Memory B cell (primary cell): Measurements from ENCODE around the gene PNPLA2.

ENCODE experiments used
- ATAC-seq: fragments of 150-1000 bp; cut with Tn5 transposase; 2 replicates; pipeline ENCODE4 v1.10.0; 2021; ENCODE audit warnings: low read depth, mild to moderate bottlenecking, moderate library complexity
- DNase-seq, 2 donors: peaks; one replicate each; pipeline ENCODE4 v3.0.0; 2022; ENCODE audit warnings: low spot score in 2 of 2
- H3K27ac Mint-ChIP-seq: one replicate; pipeline ENCODE4 v1.8.0; 2022; ENCODE audit warnings: mild to moderate bottlenecking, moderate library complexity, mixed read lengths
- H3K27me3 Mint-ChIP-seq: one replicate; pipeline ENCODE4 v1.8.0; 2022; ENCODE audit warnings: mixed read lengths
- H3K36me3 Mint-ChIP-seq: one replicate; pipeline ENCODE4 v1.8.0; 2022; ENCODE audit warnings: mild to moderate bottlenecking, mixed read lengths
- H3K4me1 Mint-ChIP-seq: one replicate; pipeline ENCODE4 v1.8.0; 2022; ENCODE audit warnings: mixed read lengths
- H3K4me3 Mint-ChIP-seq: one replicate; pipeline ENCODE4 v1.8.0; 2022; ENCODE audit warnings: mild to moderate bottlenecking, moderate library complexity, mixed read lengths
- H3K9me3 Mint-ChIP-seq: one replicate; pipeline ENCODE4 v1.8.0; 2022; ENCODE audit warnings: mixed read lengths

PNPLA2 gene, protein sequence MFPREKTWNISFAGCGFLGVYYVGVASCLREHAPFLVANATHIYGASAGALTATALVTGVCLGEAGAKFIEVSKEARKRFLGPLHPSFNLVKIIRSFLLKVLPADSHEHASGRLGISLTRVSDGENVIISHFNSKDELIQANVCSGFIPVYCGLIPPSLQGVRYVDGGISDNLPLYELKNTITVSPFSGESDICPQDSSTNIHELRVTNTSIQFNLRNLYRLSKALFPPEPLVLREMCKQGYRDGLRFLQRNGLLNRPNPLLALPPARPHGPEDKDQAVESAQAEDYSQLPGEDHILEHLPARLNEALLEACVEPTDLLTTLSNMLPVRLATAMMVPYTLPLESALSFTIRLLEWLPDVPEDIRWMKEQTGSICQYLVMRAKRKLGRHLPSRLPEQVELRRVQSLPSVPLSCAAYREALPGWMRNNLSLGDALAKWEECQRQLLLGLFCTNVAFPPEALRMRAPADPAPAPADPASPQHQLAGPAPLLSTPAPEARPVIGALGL

DNA sequence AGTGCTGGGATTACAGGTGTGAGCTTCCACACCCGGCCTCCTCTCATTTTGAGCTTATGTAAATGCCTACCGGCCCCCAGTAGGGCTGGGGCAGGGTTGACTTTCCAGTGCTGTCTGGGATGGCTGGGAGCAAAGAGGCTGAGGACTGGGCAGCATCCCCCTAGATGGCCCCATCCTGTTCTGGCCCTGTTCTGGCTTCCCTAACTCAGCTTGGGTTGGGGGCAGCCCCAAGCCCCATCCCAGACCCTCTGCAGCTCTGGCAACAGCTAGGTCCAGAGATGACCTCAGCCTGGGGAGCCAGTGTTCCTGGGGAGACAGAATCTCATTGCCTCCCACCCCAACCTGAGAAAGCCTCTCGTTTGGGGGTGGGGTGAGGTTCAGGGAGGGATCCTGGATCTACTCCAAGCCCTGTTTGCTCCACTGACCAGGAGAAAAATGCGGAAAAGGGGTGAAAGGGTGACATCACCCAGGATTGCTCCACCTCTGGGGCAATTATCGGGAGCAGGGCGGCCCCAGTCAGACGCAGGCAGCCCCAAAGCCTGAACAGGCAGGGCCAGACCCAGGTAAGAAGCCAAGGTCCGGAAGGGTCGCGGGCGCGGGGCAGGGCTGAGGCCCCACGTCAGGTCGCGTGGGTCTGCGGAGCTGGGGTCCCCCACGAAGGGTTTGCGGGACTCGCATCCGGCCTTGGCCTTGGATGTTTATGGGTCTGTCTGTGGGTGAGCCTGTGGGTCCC, at the start of gene PNPLA2:
Gene PNPLA2, plus strand, starts transcription at position 519 of the 733 bp plus-strand sequence. CDS start 805 bp downstream, outside the sequence.
- H3K9me3 Mint-ChIP-seq: no peaks in the 10 kb centered on the region
- DNase-seq (no peak), ATAC-seq (no peak)
- H3K27ac Mint-ChIP-seq: peak within 1 kb of the TSS; percentile 90
- H3K36me3 Mint-ChIP-seq: peaks cover 3% of the 10 kb centered on the region
- peaks cover 12% of the 10 kb centered on the region for H3K4me1 Mint-ChIP-seq
- peak within 1 kb of the TSS; percentile 88 for H3K4me3 Mint-ChIP-seq
- H3K27me3 Mint-ChIP-seq: no peaks in the 10 kb centered on the region

DNA sequence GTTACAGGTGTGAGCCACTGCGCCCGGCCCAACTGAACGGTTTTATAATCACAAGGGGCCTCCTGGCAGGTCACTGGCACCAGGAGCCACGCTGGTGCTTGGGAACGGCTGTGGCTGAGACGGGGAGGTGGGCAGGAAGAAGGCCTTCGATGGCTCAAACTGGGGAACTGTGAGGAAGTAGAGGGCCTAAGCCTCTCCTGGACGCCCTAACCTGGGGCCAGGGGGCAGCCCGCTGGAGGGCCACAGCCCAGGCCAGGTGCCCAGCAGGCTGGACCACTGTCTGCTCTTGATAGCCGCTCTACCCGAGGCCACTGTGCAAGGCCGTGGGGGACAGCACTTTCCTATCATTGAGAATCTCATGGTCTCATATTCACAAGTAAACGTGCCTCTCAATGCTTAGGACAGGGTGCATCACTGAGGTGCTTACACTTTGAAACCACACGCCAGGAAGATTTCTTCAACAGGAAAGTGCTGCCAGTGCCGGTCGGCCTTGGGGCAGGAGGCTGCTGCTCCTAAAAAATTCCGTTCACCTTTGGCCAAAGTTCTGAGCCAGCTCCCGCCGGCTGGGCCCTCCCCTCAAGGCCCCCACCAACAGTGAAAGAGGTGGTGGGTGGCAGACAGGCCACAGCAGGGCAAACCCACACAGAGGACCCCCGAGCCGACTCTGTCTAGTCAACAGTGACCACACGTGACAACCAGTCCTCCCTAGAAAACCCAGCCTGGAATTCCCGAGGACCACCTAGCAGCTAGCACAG, 48.6 kb upstream of the PNPLA2 start:
- Mint-ChIP-seq H3K9me3 (no peaks in the 10 kb centered on the region), H3K4me1 (no peaks in the 10 kb centered on the region), H3K27ac (no peak overlapping the region), H3K36me3 (no peaks in the 10 kb centered on the region), H3K4me3 (no peak overlapping the region), H3K27me3 (no peaks in the 10 kb centered on the region)
- DNase-seq: no peak
- no peak for ATAC-seq

DNA sequence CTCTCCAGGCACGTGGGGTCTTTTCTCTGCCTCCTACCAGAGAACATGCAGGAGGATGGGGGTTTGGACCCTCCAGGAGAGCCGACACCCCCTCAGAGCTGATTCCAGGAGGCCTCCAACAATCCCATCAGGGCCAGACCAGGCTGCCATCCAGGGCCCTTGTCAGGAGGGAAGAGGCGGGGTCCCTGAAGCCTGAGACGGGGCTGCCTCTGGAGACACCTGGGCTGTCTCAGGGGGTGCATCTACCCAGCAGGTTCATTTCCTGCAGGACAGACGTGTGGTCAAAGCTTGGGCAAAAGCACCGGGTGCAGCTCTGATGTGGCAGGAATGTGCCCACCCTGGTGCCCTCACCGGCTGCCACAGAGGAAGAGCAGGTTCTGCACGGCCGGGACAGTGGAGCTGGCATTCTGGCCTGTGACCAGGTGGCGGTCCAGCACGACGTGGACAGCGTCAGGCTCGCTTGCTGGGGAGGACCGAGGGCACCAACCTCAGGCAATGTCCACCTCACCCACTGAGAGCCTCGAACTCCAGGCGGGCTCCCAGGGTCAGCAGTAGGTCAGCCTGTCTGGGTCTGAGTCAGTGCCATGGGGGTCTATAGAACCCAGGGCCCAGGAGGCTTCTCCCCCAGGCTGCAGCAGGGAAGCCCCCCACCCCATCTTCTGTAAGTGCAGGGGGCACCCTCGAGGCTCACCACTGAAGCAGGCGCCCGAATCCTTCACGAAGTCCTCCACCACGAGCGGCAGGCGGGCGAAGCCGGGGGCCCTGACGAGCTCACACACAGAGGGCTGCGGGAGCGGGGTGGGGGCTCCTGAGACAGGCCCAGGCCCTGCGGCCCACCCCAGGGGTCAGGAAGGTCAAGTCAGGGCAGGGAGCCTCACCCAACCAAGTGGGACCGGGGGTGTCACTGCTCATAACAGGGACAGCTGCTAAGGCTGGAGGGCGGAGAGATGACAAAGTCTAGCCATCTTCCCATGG, 47.8 kb upstream of the PNPLA2 start:
- ATAC-seq (no peak), DNase-seq (no peak)
- H3K4me1 Mint-ChIP-seq: peaks cover 2% of the 10 kb centered on the region
- no peaks in the 10 kb centered on the region for H3K9me3 Mint-ChIP-seq
- no peaks in the 10 kb centered on the region for H3K27me3 Mint-ChIP-seq
- no peak overlapping the region for H3K27ac Mint-ChIP-seq
- H3K36me3 Mint-ChIP-seq: no peaks in the 10 kb centered on the region
- H3K4me3 Mint-ChIP-seq: no peak overlapping the region

DNA sequence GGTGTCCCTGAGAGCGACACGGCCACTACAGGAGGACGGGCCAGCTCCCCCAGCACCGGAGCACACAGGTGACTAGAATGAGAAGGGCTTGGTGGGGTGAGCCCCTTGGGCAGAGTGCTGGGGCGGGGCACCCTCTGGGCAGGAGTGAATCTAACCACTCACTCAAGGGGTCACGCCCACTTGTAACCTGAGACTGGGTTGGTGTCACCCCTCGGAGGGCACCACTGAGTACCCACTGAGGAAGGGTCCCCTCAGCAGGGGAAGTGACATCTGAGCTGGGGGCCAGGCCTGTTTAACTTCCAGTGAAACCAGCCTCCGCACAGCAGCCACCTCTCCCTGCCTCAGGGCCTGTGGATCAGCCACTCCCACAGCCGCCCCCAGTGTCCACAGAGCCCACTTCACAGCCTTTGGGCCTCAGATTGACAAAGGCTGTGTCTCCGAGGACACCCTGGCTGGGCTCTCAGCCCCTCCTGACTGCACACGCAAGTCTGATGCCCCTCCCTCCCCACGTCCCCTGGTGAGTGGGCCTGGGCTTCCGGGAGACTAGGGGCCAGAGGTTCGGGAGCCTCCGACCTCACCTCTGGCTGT, 47.0 kb upstream of the PNPLA2 start:
- Mint-ChIP-seq H3K36me3 (no peaks in the 10 kb centered on the region), H3K9me3 (no peaks in the 10 kb centered on the region)

DNA sequence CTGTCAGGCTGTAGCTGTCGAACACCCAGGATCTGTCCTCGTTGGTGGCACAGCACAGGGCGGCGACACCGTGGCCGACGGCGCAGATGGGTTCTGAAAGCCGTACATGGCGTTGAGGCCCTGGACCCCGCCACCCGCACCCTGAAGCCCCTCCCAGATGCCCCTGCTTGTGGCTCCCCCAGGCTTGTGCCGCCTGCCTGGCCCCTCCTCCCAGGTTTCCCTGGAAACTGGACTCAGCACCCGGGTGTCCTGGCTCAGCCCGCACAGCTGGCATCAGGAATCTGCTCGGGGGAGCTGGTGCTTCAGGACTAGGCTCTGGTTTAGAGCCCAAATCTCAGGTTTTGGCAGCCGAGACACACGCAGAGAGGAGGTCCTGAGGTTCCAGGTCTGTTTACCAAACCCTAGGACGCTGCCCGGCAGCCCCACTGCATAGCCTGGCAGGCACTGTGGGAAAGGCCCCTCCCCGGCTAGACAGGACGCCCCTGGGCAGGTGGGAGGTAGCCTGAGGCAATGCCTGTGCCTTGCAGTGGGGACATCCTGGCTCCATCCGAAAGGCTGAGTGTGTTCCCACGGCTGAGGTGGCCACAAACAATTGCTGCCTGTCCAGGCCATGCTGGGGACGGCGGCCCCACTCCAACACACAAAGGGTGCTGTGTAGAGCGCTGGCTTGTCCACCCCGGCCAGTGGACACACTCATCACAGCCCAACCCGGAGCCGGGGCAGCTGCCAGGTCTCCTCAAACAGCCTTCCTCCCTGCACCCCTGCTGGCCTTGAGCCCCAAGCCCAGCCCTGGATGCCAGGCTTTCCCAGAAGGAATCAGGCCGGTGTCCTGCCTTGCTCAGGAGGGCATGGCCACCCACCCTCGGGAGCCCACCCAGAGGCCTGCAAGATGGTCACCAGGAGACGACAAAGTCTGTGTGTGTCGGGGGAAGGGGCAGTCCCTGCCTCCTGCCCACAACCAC, 46.0 kb upstream of the PNPLA2 start:
- Mint-ChIP-seq H3K27me3 (no peaks in the 10 kb centered on the region), H3K36me3 (no peaks in the 10 kb centered on the region), H3K9me3 (no peaks in the 10 kb centered on the region), H3K4me1 (peaks cover 6% of the 10 kb centered on the region), H3K27ac (no peak overlapping the region), H3K4me3 (no peak overlapping the region)
- DNase-seq (no peak), ATAC-seq (no peak)

More for the DNA sequence above, 47.0 kb upstream of the PNPLA2 start:
- no peak overlapping the region for H3K4me3 Mint-ChIP-seq
- ATAC-seq (no peak), DNase-seq (no peak)
- no peak overlapping the region for H3K27ac Mint-ChIP-seq
- H3K4me1 Mint-ChIP-seq: peaks cover 6% of the 10 kb centered on the region
- no peaks in the 10 kb centered on the region for H3K27me3 Mint-ChIP-seq

DNA sequence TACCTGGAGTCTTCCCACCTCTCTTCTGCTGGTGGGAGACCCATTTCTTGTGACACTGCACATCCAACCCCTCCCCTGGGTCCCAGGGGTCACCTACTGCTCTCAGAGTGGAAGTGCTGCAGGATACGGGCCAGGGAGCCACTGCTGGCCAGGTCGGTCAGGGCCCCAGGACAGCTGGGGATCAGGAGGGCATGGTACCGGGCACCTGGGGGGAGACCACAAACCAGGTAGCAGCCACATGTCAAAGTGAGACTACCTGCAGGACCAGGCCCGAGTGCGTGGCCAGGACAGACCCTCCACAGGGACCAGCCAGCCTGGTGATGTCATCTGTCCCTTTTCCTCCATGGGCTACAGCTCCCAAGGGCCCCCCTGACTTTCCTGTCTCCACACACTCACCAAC, 45.3 kb upstream of the PNPLA2 start:
- no peak for DNase-seq
- no peak for ATAC-seq
- Mint-ChIP-seq H3K36me3 (no peaks in the 10 kb centered on the region), H3K27me3 (no peaks in the 10 kb centered on the region), H3K4me1 (peaks cover 6% of the 10 kb centered on the region), H3K27ac (no peak overlapping the region), H3K9me3 (no peaks in the 10 kb centered on the region), H3K4me3 (no peak overlapping the region)

DNA sequence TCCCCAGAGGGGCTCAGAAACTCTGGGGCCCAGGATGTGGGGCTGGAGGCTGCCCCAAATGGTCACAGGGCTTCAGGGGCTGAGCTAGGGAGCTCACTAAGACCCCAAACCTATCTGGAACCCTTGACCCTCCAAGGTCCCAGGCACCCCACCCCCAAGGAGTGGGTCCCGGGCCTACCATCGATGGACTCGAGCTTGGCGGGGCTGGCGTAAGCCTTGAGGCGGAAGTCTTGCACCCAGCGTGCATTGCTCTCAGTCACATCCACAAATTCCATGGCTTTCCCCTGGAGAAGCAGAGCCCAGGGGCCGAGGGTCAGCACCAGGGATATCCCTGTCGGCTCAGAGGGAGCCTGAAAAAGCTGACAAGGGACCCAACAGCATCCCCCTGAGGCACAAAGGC, 44.9 kb upstream of the PNPLA2 start:
- Mint-ChIP-seq H3K27ac (no peak overlapping the region), H3K27me3 (no peaks in the 10 kb centered on the region), H3K9me3 (no peaks in the 10 kb centered on the region), H3K4me3 (no peak overlapping the region), H3K4me1 (peaks cover 7% of the 10 kb centered on the region), H3K36me3 (no peaks in the 10 kb centered on the region)
- DNase-seq (no peak), ATAC-seq (no peak)

DNA sequence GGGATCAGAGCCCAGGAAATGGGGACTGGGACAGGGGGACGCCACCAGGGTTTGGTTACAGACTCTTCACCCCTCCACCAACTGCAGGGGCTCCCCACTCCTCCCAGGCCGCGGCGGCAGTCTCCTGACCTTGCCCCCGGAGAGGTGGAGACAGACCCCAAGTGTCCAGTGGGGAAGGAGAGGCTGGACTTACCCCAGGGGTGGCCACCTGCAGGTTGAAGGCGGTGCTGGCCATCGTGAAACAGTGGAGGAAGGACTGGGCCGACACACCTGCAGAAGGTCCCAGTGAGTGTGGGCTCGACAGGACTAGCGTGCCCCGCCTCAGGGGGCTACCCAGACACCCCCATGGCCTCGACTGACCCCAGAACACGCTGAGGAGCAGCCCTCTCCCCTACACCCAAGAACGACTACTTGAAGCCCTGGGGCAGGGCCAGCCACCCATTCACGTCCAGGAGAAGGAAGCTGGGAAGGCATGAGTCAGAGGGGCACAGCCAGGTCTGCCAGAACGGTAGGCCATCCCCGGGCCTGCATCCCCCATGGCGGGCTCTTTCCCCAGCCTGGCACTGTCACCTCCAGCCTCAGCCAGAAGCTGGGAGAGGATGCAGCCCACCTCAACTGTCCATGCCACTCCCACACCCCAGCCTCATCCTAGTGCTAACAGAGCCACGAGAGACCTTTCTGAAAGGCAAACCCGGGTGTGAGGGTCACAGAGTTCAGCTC, 43.7 kb upstream of the PNPLA2 start:
- H3K4me1 Mint-ChIP-seq: peaks cover 8% of the 10 kb centered on the region
- peak overlapping the region; percentile 53 for H3K4me3 Mint-ChIP-seq
- ATAC-seq: no peak
- no peak for DNase-seq
- H3K27me3 Mint-ChIP-seq: no peaks in the 10 kb centered on the region
- H3K27ac Mint-ChIP-seq: no peak overlapping the region
- H3K9me3 Mint-ChIP-seq: no peaks in the 10 kb centered on the region
- H3K36me3 Mint-ChIP-seq: no peaks in the 10 kb centered on the region

DNA sequence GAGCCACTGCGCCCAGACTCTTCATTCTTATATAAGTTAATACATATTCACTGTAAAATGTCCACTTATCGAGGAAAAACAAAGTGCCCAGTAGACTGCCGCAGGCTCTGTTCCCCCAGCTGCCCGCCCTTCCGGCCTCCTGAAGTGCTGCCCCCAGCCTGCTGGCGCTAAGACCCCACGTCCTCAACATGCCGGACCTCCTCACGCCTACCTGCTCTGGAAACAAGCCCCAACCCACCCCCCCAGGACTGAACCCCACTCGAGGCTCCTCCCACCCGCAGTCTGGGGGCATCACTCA, 42.5 kb upstream of the PNPLA2 start:
- no peak for DNase-seq
- H3K9me3 Mint-ChIP-seq: no peaks in the 10 kb centered on the region
- H3K4me1 Mint-ChIP-seq: peaks cover 8% of the 10 kb centered on the region
- H3K4me3 Mint-ChIP-seq: peak overlapping the region; percentile 81
- no peak overlapping the region for H3K27ac Mint-ChIP-seq
- H3K27me3 Mint-ChIP-seq: no peaks in the 10 kb centered on the region
- no peaks in the 10 kb centered on the region for H3K36me3 Mint-ChIP-seq
- no peak for ATAC-seq

DNA sequence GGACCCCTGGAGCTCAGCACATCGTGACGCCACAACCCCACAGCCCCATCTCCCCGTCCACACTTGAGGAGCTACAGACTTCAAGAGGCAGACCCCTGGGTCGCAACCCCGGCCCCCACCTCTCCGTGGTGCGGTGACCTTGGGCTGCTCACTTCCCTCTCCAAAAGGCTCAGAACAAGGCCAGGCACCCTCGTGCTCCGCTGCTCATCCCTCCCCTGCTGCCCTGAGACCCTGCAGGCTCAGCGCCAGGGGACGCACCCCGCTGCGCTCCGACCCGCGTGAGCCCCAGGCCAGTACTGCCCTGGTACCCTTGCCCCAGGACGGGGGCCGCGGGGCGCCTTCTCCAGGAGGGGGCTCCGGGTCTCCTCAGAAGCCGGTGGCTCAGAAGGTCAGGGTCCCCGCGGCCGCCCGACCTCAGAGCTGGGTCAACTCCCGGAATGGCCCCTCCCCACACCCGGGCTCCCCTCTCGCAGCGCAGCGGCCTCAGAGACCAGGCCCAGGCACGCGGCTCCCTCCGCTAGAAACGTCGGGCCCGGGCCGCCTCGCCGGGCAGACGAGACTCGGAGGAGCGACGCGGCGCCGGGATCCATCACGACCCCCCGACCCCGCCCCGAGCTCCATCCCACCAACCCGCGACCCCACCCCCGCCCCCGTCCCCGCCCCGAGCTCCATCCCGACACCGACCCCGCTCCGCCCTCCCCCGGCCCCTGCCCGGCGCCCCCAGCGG, 42.0 kb upstream of the PNPLA2 start:
- Mint-ChIP-seq H3K27ac (no peak overlapping the region), H3K27me3 (no peaks in the 10 kb centered on the region), H3K4me3 (peak overlapping the region; percentile 81), H3K36me3 (no peaks in the 10 kb centered on the region), H3K9me3 (no peaks in the 10 kb centered on the region), H3K4me1 (peaks cover 8% of the 10 kb centered on the region)
- no peak for DNase-seq
- peak; percentile 48 for ATAC-seq
